ENCODE results near the gene GPR22.

The GPR22 gene, protein sequence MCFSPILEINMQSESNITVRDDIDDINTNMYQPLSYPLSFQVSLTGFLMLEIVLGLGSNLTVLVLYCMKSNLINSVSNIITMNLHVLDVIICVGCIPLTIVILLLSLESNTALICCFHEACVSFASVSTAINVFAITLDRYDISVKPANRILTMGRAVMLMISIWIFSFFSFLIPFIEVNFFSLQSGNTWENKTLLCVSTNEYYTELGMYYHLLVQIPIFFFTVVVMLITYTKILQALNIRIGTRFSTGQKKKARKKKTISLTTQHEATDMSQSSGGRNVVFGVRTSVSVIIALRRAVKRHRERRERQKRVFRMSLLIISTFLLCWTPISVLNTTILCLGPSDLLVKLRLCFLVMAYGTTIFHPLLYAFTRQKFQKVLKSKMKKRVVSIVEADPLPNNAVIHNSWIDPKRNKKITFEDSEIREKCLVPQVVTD

GRCh38 chr7:107469929-107470328 is at the start of gene GPR22:
Gene GPR22, plus strand, starts transcription at chr7:107470057. Its CDS starts 4,004 bp downstream, at chr7:107474061.
- in situ Hi-C loops (cut with HindIII; ENCODE audit: low pct_ligation_motif_present, low pct_unique_long_range_greater_than_20kb, low sequenced_read_pairs) = no loop called here
- no peak for DNase-seq

- in situ Hi-C loops (cut with HindIII; ENCODE audit: low pct_ligation_motif_present, low pct_unique_long_range_greater_than_20kb, low sequenced_read_pairs) = no loop called here
- DNase-seq = no peak
Measured at GRCh38 chr7:107427462-107427861, 42.4 kb upstream of the GPR22 start.

- in situ Hi-C loops (cut with HindIII; ENCODE audit: low pct_ligation_motif_present, low pct_unique_long_range_greater_than_20kb, low sequenced_read_pairs) = no loop called here
- no peak for DNase-seq
Measured at GRCh38 chr7:107428642-107429041, 41.2 kb upstream of the GPR22 start.

- in situ Hi-C loops (cut with HindIII; ENCODE audit: low pct_ligation_motif_present, low pct_unique_long_range_greater_than_20kb, low sequenced_read_pairs) = no loop called here
- DNase-seq = no peak
Measured at GRCh38 chr7:107430057-107430456, 39.8 kb upstream of the GPR22 start.

GRCh38 chr7:107432261-107432660 is 37.6 kb upstream of the GPR22 start:
- DNase-seq = no peak

DNA sequence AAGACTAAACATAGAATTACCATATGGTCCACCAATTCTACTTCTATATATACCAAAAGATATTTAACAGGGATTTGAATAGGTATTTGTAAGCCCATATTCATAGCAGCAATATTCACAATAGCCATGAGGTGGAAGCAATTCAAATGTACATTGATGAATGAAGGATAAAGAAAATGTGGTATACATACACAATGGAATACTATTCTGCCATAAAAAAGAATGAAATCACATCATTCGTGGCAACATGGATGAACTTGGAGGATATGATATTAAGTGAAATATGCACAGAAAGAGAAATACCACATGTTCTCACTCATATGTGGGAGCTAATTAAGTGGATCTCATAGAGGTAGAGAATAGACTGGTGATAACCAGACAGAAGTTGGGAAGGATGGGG is 34.1 kb upstream of the GPR22 start:
- in situ Hi-C loops (cut with HindIII; ENCODE audit: low pct_ligation_motif_present, low pct_unique_long_range_greater_than_20kb, low sequenced_read_pairs) = no loop called here
- no peak for DNase-seq

More at GRCh38 chr7:107432261-107432660, 37.6 kb upstream of the GPR22 start:
- in situ Hi-C loops (cut with HindIII; ENCODE audit: low pct_ligation_motif_present, low pct_unique_long_range_greater_than_20kb, low sequenced_read_pairs) = no loop called here

- DNase-seq = no peak
- in situ Hi-C loops (cut with HindIII; ENCODE audit: low pct_ligation_motif_present, low pct_unique_long_range_greater_than_20kb, low sequenced_read_pairs) = no loop called here
Measured at GRCh38 chr7:107439025-107439424, 30.8 kb upstream of the GPR22 start.

DNA sequence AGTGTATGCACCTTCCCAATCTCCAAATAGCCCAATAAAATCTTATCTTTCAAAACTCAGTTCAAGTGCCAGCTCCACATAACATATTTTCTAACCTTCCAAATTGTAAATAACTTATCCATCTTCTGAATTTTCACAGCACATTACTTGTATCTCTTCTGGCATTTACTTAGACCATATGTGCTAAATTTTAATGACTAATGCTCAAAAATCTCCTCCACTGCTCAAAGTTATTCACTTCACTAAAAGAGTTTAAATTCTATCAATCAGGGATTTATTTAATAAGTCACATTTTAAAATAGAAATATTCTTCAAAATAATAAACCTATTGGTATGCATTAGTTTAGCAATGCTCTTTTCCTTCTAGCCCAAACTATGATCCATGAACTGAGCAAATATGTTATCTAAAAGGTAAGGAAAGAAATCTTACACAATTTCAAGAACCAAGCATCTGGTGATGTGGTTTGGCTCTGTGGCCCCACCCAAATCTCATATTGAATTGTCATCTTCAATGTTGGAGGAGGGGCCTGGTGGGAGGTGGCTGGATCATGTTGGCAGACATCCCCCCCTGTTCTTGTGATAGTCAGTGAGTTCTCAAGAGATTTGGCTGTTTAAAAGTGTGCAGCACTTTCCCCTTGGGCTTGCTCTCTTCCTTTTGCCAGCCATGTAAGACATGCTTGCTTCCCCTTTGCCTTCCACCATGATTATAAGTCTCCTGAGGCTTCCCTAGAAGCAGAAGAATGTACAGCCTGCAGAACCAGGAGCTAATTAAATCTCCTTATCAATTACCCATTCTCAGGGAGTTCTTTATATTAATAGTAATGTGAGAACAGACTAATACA is 28.1 kb upstream of the GPR22 start:
- in situ Hi-C loops (cut with HindIII; ENCODE audit: low pct_ligation_motif_present, low pct_unique_long_range_greater_than_20kb, low sequenced_read_pairs) = no loop called here
- no peak for DNase-seq

- no peak for DNase-seq
- in situ Hi-C loops (cut with HindIII; ENCODE audit: low pct_ligation_motif_present, low pct_unique_long_range_greater_than_20kb, low sequenced_read_pairs) = no loop called here
Measured at GRCh38 chr7:107442678-107443077, 27.2 kb upstream of the GPR22 start.

GRCh38 chr7:107446531-107446930 is 23.3 kb upstream of the GPR22 start:
- no peak for DNase-seq
- in situ Hi-C loops (cut with HindIII; ENCODE audit: low pct_ligation_motif_present, low pct_unique_long_range_greater_than_20kb, low sequenced_read_pairs) = no loop called here

- no peak for DNase-seq
- in situ Hi-C loops (cut with HindIII; ENCODE audit: low pct_ligation_motif_present, low pct_unique_long_range_greater_than_20kb, low sequenced_read_pairs) = no loop called here
Measured at GRCh38 chr7:107446988-107447387, 22.9 kb upstream of the GPR22 start.

DNA sequence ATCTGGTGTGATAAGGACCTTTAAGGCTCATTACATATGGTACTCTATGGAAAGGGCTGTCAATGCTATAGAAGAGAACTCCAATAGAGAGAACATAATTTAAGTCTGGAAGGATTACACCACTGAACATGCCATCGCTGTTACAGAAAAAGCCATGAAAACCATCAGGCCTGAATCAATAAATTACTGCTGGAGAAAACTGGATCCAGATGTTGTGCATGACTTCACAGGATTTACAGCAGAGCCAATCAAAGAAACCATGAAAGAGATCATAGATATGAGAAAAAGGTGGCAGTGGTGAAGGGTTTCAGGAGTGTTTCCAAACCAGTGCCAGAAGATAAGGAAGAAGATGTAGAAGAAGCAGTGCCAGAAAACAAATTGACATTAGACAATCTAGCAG is 18.9 kb upstream of the GPR22 start:
- no peak for DNase-seq
- in situ Hi-C loops (cut with HindIII; ENCODE audit: low pct_ligation_motif_present, low pct_unique_long_range_greater_than_20kb, low sequenced_read_pairs) = no loop called here

DNA sequence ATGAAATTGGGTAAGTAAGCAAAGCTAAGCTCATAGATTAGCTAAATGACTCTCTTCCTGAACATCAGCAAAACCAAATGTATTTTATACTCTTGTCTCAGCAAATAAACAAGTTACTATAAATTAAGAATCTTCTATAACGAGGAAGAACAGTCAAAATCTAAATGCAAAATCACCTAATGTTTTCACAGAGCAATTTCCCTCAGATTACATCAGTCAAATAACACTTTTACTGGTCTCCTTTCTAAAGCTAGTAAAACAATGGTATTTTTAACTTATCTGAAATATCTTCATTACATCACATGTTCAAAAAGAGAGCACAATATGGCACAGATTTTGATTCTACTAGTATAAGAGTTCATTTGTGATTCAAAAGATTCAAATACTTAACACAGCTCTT is 16.5 kb upstream of the GPR22 start:
- DNase-seq = no peak

DNA sequence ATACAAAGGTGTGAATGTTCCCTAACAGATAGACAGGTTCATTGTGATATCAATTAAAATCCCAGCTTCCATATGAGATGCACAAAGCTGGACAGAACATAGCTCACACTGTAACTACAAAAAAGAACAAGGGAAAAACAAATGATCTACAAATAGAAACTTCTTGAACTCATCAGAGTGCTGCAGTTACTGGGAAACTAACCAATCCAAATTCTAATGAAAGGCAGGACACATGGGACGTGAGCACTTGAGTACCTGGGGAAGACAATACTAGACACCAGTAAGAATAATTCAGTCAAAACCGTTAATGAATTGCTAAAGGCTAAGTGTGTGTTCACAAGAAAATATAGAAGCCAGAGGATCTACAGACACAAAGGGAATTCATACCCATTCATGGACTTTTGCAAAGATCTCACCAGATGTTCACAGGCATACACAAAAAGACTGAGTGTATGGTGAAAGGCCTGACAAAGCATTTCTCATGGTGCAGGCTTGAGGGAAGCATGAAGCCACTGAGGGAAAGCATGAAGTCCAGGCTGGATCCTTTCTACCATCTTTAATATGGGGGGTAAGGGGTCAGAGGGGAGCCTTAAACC is 7.8 kb upstream of the GPR22 start:
- in situ Hi-C loops (cut with HindIII; ENCODE audit: low pct_ligation_motif_present, low pct_unique_long_range_greater_than_20kb, low sequenced_read_pairs) = no loop called here
- no peak for DNase-seq

More for the DNA sequence above, 16.5 kb upstream of the GPR22 start:
- in situ Hi-C loops (cut with HindIII; ENCODE audit: low pct_ligation_motif_present, low pct_unique_long_range_greater_than_20kb, low sequenced_read_pairs) = no loop called here

- DNase-seq = peak; percentile 78
- in situ Hi-C loops (cut with HindIII; ENCODE audit: low pct_ligation_motif_present, low pct_unique_long_range_greater_than_20kb, low sequenced_read_pairs) = no loop called here
Measured at GRCh38 chr7:107463139-107464078, 6.4 kb upstream of the GPR22 start.

DNA sequence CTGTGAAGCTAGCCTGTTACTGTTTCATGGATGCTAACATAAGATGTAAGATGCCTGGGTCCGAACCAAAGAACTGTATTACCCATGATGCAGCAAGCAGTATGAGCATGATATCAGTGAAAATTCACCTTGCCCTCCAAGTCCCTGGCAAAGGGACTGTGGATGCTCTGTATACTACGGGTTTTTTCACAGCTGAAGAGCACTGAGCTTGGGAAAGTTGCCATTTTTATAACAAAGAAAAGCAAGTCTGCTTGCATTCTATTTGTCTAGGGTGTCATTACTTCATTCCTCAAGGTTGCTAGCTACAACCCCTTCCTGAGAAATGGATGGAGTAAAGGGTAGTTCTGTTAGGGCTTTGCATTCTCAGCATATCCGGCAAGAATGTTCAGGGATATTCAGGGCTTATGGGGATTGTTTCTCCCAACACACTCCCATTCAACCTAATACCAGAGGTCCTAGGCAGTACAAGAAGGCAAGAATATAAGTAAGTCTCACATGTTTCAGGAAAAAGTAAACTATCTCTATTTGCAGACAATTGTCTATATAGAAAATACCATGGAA is 5.1 kb upstream of the GPR22 start:
- in situ Hi-C loops (cut with HindIII; ENCODE audit: low pct_ligation_motif_present, low pct_unique_long_range_greater_than_20kb, low sequenced_read_pairs) = no loop called here
- DNase-seq = no peak

DNA sequence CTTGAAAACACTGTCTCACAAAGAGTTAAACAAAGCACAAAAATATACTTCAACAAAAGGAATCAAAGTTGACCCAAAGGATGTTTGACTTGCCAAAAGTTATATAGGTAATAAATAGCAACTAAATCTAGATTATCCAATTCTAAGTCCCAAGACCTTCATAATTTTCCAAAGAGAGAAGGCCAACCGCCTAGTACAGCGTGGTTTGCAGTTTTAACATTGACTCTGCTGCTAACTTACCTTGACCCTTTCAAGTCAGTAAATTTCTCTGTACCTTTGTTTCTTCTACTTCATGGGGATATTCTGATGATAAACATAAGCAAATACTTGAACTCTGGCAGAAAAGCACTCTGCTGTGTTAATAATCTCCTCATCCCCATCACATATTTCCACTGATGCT is 1.9 kb upstream of the GPR22 start:
- in situ Hi-C loops (cut with HindIII; ENCODE audit: low pct_ligation_motif_present, low pct_unique_long_range_greater_than_20kb, low sequenced_read_pairs) = no loop called here
- DNase-seq = no peak

- DNase-seq = no peak
- in situ Hi-C loops (cut with HindIII; ENCODE audit: low pct_ligation_motif_present, low pct_unique_long_range_greater_than_20kb, low sequenced_read_pairs) = no loop called here
Measured at GRCh38 chr7:107468824-107469223, 1.0 kb upstream of the GPR22 start.

All from ACHN (cell line).